Right lobe of liver (tissue), 6 donors: Measurements from ENCODE around the gene UGT1A1. TPM values are rescaled to one million over a fixed set of nuclear protein-coding genes. Genes with fewer than 3 reads are reported as not detected.

ENCODE experiments used
- ATAC-seq, 4 donors: fragments of 200-7000 bp; cut with Tn5 transposase; one replicate each; pipeline ENCODE4 v1.9.1; 2020; ENCODE audit warnings: mild to moderate bottlenecking in 4 of 4, moderate library complexity in 4 of 4
- DNase-seq, 3 donors: peaks; one replicate each; pipeline ENCODE4 v3.0.0-alpha.2; 2020
- H3K27ac ChIP-seq, 3 donors: fragments of 200-600 bp; one replicate each; pipeline ENCODE4 v1.8.0; 2022
- H3K27me3 ChIP-seq, 2 donors: fragments of 200-600 bp; one replicate each; pipeline ENCODE4 v1.8.0; 2022
- H3K36me3 ChIP-seq, 4 donors: fragments of 200-600 bp; sonication (generic) in 1 of 4; one replicate each; pipeline versions ENCODE4 v1.5.1 to v1.8.0; 2017 to 2022; ENCODE audit warnings: control low read depth in 1 of 4
- H3K4me1 ChIP-seq, 4 donors: fragments of 200-600 bp; sonication (generic) in 1 of 4; one replicate each; pipeline versions ENCODE4 v1.5.1 to v1.8.0; 2017 to 2022; ENCODE audit warnings: control low read depth in 1 of 4
- H3K4me3 ChIP-seq, 3 donors: fragments of 200-600 bp; one replicate each; pipeline ENCODE4 v1.8.0; 2022
- H3K9me3 ChIP-seq, 4 donors: fragments of 200-600 bp; sonication (generic) in 1 of 4; one replicate each; pipeline versions ENCODE4 v1.5.1 to v1.8.0; 2017 to 2022; ENCODE audit warnings: control low read depth in 1 of 4
- POLR2A ChIP-seq: fragments of 450-650 bp; IDR thresholded peaks from one replicate; pipeline ENCODE4 v1.6.1; 2017; ENCODE audit warnings: antibody characterized with exemption, mild to moderate bottlenecking
- WGBS: methylation state at CpG from one replicate; pipeline ENCODE4 v1.1.6; 2018; ENCODE audit warnings: low coverage, low lambda C conversion rate; ENCODE audit not compliant: insufficient coverage; ENCODE audit errors: missing lambda C conversion rate; 5-methylcytosine and 5-hydroxymethylcytosine counted together
- intact Hi-C, 2 donors: fragments of 100-400 bp; cut with DNase I; formaldehyde crosslinking; loops; one replicate each; pipeline versions ENCODE4 v1.11.2 to v1.14.1; 2022
- total RNA-seq, 6 experiments: library from RNA; depleted of rRNA in 2 of 6; stranded (reverse); fragments of >200 nt in 2 of 6; fragmentation: NEBNext Ultra II Directional in 3 of 6; extraction: Animal tissue kit (Norgen Biotek cat#: 25700) in 3 of 6; gene quantifications; one replicate each; pipeline versions ENCODE4 v1.1.0 to v1.2.4, GENCODE V29; 2016 to 2023
- TF ChIP-seq, protein P1 (sequence below), 4 donors: fragments of 200-600 bp in 3 of 4; fragments of 450-650 bp in 1 of 4; IDR thresholded peaks; one replicate each; pipeline versions ENCODE4 v1.5.1 to v1.8.0; 2016 to 2022; ENCODE audit warnings: antibody characterized with exemption in 4 of 4, mild to moderate bottlenecking in 2 of 4
- donor health status: DM: no; HTN: yes; CAD: no.
- donor health status: DM: no; HTN: no; CAD: no.
- donor health status: DM: no; HTN: no; CAD: no.
- donor health status: DM: no; HTN: yes; CAD: no.
- donor health status: DM: no; HTN: yes; CAD: no.

UGT1A1 gene
- total RNA-seq, 6 experiments from 2014 or later = 97.5 to 1,279 (median 171) TPM

GRCh38 chr2:233769260-233769659 is 9.2 kb downstream of the UGT1A1 start:
- DNase-seq (no peak), ATAC-seq (no peak)
- 64% methylated on average over 2 of the region's 9 CpGs for WGBS
- Histone ChIP-seq H3K36me3 (peaks cover 0 to 76% (median 24%) of the 10 kb centered on the region in 4 donors), H3K27ac (no peak overlapping the region), H3K9me3 (no peaks in the 10 kb centered on the region), H3K4me1 (peaks cover 0 to 10% (median 4%) of the 10 kb centered on the region in 4 donors), H3K27me3 (no peaks in the 10 kb centered on the region), H3K4me3 (no peak overlapping the region)
- TF ChIP-seq POLR2A = no peak
- TF ChIP-seq, protein P1, sequence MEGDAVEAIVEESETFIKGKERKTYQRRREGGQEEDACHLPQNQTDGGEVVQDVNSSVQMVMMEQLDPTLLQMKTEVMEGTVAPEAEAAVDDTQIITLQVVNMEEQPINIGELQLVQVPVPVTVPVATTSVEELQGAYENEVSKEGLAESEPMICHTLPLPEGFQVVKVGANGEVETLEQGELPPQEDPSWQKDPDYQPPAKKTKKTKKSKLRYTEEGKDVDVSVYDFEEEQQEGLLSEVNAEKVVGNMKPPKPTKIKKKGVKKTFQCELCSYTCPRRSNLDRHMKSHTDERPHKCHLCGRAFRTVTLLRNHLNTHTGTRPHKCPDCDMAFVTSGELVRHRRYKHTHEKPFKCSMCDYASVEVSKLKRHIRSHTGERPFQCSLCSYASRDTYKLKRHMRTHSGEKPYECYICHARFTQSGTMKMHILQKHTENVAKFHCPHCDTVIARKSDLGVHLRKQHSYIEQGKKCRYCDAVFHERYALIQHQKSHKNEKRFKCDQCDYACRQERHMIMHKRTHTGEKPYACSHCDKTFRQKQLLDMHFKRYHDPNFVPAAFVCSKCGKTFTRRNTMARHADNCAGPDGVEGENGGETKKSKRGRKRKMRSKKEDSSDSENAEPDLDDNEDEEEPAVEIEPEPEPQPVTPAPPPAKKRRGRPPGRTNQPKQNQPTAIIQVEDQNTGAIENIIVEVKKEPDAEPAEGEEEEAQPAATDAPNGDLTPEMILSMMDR (IDR thresholded peaks at IDR 0.05) = no peak
- intact Hi-C loops = no loop called here

GRCh38 chr2:233772153-233772552 is 12.1 kb downstream of the UGT1A1 start:
- intact Hi-C loops = no loop called here
- Histone ChIP-seq H3K27ac (no peak overlapping the region), H3K36me3 (peaks cover 0 to 68% (median 24%) of the 10 kb centered on the region in 4 donors), H3K9me3 (no peaks in the 10 kb centered on the region), H3K4me1 (no peaks in the 10 kb centered on the region), H3K4me3 (no peak overlapping the region), H3K27me3 (no peaks in the 10 kb centered on the region)
- DNase-seq = no peak
- TF ChIP-seq POLR2A = no peak
- TF ChIP-seq, protein P1 (IDR thresholded peaks at IDR 0.05) = no peak
- peak in 1 of 4 donors; percentile 11 for ATAC-seq
- WGBS = 68% methylated on average over 6 of the region's 16 CpGs

DNA sequence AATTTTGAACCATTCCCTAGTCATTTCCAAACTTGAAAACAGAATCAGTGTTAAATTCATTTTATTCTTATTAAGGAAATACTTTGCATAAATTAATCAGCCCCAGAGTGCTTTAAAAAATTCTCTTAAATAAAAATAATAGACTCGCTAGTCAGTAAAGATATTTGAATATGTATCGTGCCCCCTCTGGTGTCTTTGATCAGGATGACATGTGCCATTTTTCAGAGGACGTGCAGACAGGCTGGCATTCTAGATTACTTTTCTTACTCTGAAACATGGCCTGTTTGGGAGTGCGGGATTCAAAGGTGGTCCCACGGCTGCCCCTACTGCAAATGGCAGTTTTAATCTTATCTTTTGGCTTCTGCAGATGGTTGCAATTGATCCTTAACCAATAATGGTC is 12.5 kb downstream of the UGT1A1 start:
- intact Hi-C loops = no loop called here
- H3K9me3 ChIP-seq = no peaks in the 10 kb centered on the region
- 81% methylated on average over 4 of the region's 5 CpGs for WGBS

DNA sequence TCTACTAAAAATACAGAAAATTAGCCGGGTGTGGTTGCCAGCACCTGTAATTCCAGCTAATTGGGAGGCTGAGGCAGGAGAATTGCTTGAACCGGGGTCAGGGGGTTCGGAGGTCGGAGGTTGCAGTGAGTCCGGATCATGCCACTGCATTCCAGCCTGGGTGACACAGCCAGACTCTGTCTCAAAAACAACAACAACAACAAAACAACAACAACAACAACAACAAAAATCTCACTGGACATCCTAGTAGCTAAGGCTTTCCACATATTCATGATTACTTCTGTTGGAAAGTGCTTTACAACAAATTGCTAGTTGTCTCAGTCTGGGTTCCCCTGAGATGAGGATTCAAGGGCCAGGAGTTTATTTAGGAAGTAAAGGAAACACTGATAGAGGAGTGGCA is 13.8 kb downstream of the UGT1A1 start:
- no peak for ATAC-seq
- 87% methylated on average over 5 of the region's 5 CpGs for WGBS
- Histone ChIP-seq H3K4me1 (no peaks in the 10 kb centered on the region), H3K27me3 (no peaks in the 10 kb centered on the region), H3K9me3 (no peaks in the 10 kb centered on the region), H3K27ac (no peak overlapping the region), H3K4me3 (no peak overlapping the region), H3K36me3 (peaks cover 0 to 51% (median 18%) of the 10 kb centered on the region in 4 donors)
- no peak for TF ChIP-seq POLR2A
- TF ChIP-seq, protein P1 (IDR thresholded peaks at IDR 0.05) = no peak
- intact Hi-C loops = no loop called here
- DNase-seq = no peak

More for the DNA sequence above, 12.5 kb downstream of the UGT1A1 start:
- Histone ChIP-seq H3K4me1 (no peaks in the 10 kb centered on the region), H3K4me3 (no peak overlapping the region), H3K36me3 (peaks cover 0 to 64% (median 24%) of the 10 kb centered on the region in 4 donors), H3K27me3 (no peaks in the 10 kb centered on the region), H3K27ac (no peak overlapping the region)
- ATAC-seq (no peak), DNase-seq (no peak)
- no peak for TF ChIP-seq POLR2A
- TF ChIP-seq, protein P1 (IDR thresholded peaks at IDR 0.05) = no peak

- no peak for DNase-seq
- intact Hi-C loops = no loop called here
- H3K9me3 ChIP-seq = no peaks in the 10 kb centered on the region
- H3K4me1 ChIP-seq = no peaks in the 10 kb centered on the region
- peak in 2 of 4 donors; percentile 31 to 38 for ATAC-seq
- TF ChIP-seq POLR2A = no peak
- TF ChIP-seq, protein P1 (IDR thresholded peaks at IDR 0.05) = no peak
- WGBS = 74% methylated on average over 2 of the region's 6 CpGs
- H3K27ac ChIP-seq = no peak overlapping the region
- H3K4me3 ChIP-seq = no peak overlapping the region
- H3K36me3 ChIP-seq = peaks cover 0 to 35% (median 11%) of the 10 kb centered on the region in 4 donors
- no peaks in the 10 kb centered on the region for H3K27me3 ChIP-seq
Observed at GRCh38 chr2:233775414-233775813, 15.3 kb downstream of the UGT1A1 start.
